PFSK-1 (cell line): ENCODE data around the gene CUX1.

Experiments
- FOXP2 ChIP-seq: optimal IDR thresholded peaks from 2 replicates; pipeline ENCODE3; 2011; ENCODE audit warnings: borderline replicate concordance, control low read depth, inconsistent platforms; ENCODE audit not compliant: insufficient read depth; ENCODE audit errors: extremely low read length, extremely low read depth
- POLR2AphosphoS5 ChIP-seq: IDR thresholded peaks from 2 replicates; pipeline ENCODE4 v1.6.1; 2012; ENCODE audit warnings: low read depth, mild to moderate bottlenecking, control low read depth, low read length, moderate library complexity
- REST ChIP-seq, 2 experiments: IDR thresholded peaks; 2 replicates each; pipeline versions ENCODE4 v1.6.1 to v1.8.0; 2011 to 2012; ENCODE audit warnings: low read depth in 2 of 2, low read length in 2 of 2, control low read depth in 1 of 2, inconsistent platforms in 1 of 2, mild to moderate bottlenecking in 1 of 2, moderate library complexity in 1 of 2; ENCODE audit not compliant: insufficient read depth in 1 of 2
- SIN3A ChIP-seq: IDR thresholded peaks from 2 replicates; pipeline ENCODE4 v1.6.1; 2012; ENCODE audit warnings: mild to moderate bottlenecking, low read length, moderate library complexity, borderline replicate concordance; ENCODE audit not compliant: insufficient read depth
- TAF1 ChIP-seq: IDR thresholded peaks from 2 replicates; pipeline ENCODE4 v1.6.1; 2012; ENCODE audit warnings: low read length, control low read depth, borderline replicate concordance; ENCODE audit not compliant: insufficient read depth

CUX1 gene

GRCh38 chr7:102230593-102230992 is 413.2 kb downstream of the CUX1 start:
- TF ChIP-seq POLR2AphosphoS5 (no peak), REST (IDR thresholded peaks at IDR 0.05; ENCODE audit: insufficient read depth in 1 of 2, low read depth in 2 of 2, low read length in 2 of 2) (no peak), FOXP2 (no peak), TAF1 (no peak), SIN3A (no peak)

GRCh38 chr7:102232611-102233286 is 415.3 kb downstream of the CUX1 start:
- no peak for TF ChIP-seq REST (IDR thresholded peaks at IDR 0.05; ENCODE audit: insufficient read depth in 1 of 2, low read depth in 2 of 2, low read length in 2 of 2)
- no peak for TF ChIP-seq TAF1
- no peak for TF ChIP-seq POLR2AphosphoS5
- TF ChIP-seq FOXP2, result no peak
- TF ChIP-seq SIN3A, result no peak

- no peak for TF ChIP-seq REST (IDR thresholded peaks at IDR 0.05; ENCODE audit: insufficient read depth in 1 of 2, low read depth in 2 of 2, low read length in 2 of 2)
- no peak for TF ChIP-seq TAF1
- no peak for TF ChIP-seq POLR2AphosphoS5
- TF ChIP-seq SIN3A, result no peak
- TF ChIP-seq FOXP2, result no peak
These were observed 416.7 kb downstream of the CUX1 start for GRCh38 chr7:102234131-102234530.

GRCh38 chr7:102234801-102235550 is 417.6 kb downstream of the CUX1 start:
- TF ChIP-seq SIN3A, result no peak
- no peak for TF ChIP-seq REST (IDR thresholded peaks at IDR 0.05; ENCODE audit: insufficient read depth in 1 of 2, low read depth in 2 of 2, low read length in 2 of 2)
- no peak for TF ChIP-seq TAF1
- no peak for TF ChIP-seq FOXP2
- no peak for TF ChIP-seq POLR2AphosphoS5
